Measurements from ENCODE around the gene MMP28.

Gene MMP28

GRCh38 chr17:35784895-35785294 is 10.5 kb downstream of the MMP28 start:
- H3K27me3 Mint-ChIP-seq, result no peaks in the 10 kb centered on the region
- ATAC-seq (no peak), DNase-seq (no peak)
- H3K4me3 Mint-ChIP-seq, result no peak overlapping the region
- H3K9me3 Mint-ChIP-seq, result no peaks in the 10 kb centered on the region
- H3K27ac Mint-ChIP-seq, result no peak overlapping the region
- H3K4me1 Mint-ChIP-seq, result peaks cover 24% of the 10 kb centered on the region

DNA sequence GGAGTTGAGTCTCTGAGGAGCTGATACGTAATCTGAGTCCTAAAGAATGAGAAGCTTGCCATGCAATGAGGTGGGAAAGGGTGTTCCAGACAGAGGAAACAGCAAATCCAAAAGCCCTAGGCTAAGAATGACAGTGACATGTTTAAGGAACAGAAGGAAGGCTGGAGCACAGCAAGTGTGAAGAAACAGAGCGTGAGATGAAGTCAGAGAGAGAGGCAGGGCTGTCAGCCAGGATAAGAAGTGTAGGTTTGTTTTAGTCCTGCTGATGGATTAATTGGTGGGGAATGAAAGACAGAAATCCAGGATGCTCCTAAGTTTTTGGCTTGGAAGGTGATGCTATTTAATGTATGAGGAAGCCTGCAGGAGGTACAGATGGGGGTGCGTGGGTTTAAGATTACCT is 14.5 kb downstream of the MMP28 start:
- Mint-ChIP-seq H3K4me1 (no peaks in the 10 kb centered on the region), H3K27me3 (no peaks in the 10 kb centered on the region), H3K9me3 (no peaks in the 10 kb centered on the region), H3K27ac (no peak overlapping the region), H3K4me3 (no peak overlapping the region)
- DNase-seq, result no peak
- no peak for ATAC-seq

DNA sequence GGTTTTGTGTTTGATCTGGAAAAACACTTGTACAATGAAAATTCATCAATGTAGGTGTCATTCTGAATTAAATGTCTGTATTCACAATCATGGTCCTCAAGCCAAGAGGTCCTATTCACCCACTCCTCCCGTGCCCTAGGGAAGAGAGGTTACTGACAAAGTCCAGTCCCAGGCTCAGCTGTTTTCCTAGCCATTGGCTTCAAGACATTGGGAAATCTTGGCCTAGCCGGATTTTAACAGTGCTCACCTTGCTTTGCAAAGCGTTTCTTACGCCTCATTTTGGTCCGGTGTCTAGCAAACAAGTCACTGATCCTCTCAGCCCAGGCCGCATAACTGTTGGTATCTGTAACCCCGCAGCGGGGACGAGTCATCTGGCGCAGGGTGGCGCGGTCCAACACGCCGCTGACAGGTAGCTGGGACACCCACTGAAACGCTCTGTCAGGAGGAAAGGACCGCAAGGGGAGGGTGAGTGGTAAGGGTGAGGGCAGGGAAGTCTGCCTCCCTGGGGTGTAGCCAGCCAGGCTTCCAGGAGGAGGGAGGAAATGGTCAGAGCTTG is 16.7 kb downstream of the MMP28 start:
- peaks cover 10% of the 10 kb centered on the region for H3K27me3 Mint-ChIP-seq

DNA sequence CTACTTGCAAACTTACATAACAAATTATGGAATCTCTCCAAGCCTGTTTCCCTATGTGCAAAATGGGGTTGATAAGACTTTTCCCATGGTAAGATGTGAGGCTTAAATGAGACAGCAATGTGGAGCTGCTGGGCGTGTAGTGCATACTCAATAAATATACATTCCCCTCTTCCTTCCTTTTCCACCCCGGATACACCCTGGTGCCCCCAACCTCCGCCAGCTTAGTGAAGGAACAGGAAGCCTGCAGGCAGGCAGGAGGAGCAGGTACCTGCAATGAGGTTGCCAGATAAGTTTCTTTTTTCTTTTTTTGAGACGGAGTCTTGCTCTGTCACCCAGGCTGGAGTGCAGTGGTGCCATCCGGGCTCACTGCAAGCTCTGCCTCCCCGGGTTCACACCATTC is 19.9 kb downstream of the MMP28 start:
- H3K27ac Mint-ChIP-seq, result no peak overlapping the region
- peaks cover 22% of the 10 kb centered on the region for H3K27me3 Mint-ChIP-seq
- H3K9me3 Mint-ChIP-seq, result no peaks in the 10 kb centered on the region
- H3K4me1 Mint-ChIP-seq, result no peaks in the 10 kb centered on the region
- DNase-seq (no peak), ATAC-seq (no peak)
- no peak overlapping the region for H3K4me3 Mint-ChIP-seq

More for the DNA sequence above, 16.7 kb downstream of the MMP28 start:
- DNase-seq (no peak), ATAC-seq (no peak)
- H3K4me3 Mint-ChIP-seq, result no peak overlapping the region
- H3K27ac Mint-ChIP-seq, result no peak overlapping the region
- H3K9me3 Mint-ChIP-seq, result no peaks in the 10 kb centered on the region
- H3K4me1 Mint-ChIP-seq, result no peaks in the 10 kb centered on the region

DNA sequence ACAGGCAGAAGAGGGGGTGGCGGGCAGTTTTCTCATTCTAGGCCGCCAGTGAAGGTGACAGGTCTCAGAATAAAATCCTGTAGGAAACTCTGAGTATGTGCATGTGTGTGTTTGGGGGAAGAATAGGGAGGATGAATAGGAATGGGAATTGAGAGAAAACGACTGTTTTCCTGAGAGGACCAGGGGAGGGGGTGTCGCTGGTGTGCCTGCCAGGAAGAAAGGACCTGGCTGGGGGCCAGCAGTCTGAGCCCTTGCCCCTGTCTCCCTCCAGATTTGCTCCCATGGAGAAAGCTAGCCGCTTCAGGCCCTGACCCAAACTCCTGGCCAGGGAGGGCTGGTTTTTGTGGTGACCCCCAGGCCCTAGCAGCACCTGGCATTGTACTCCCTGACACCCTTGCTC is 20.4 kb downstream of the MMP28 start:
- Mint-ChIP-seq H3K4me1 (no peaks in the 10 kb centered on the region), H3K27ac (peak overlapping the region in 1 of 2 donors; percentile 25), H3K4me3 (no peak overlapping the region), H3K9me3 (no peaks in the 10 kb centered on the region), H3K27me3 (peaks cover 22% of the 10 kb centered on the region)
- DNase-seq (no peak), ATAC-seq (no peak)

GRCh38 chr17:35774499-35774898 is 20.9 kb downstream of the MMP28 start:
- DNase-seq (no peak), ATAC-seq (no peak)
- no peaks in the 10 kb centered on the region for H3K4me1 Mint-ChIP-seq
- no peak overlapping the region for H3K4me3 Mint-ChIP-seq
- peaks cover 22% of the 10 kb centered on the region for H3K27me3 Mint-ChIP-seq
- no peaks in the 10 kb centered on the region for H3K9me3 Mint-ChIP-seq
- no peak overlapping the region for H3K27ac Mint-ChIP-seq

GRCh38 chr17:35773679-35774425 is 21.6 kb downstream of the MMP28 start:
- no peaks in the 10 kb centered on the region for H3K4me1 Mint-ChIP-seq
- no peak for ATAC-seq
- H3K9me3 Mint-ChIP-seq, result no peaks in the 10 kb centered on the region
- no peak for DNase-seq
- H3K27me3 Mint-ChIP-seq, result peaks cover 22% of the 10 kb centered on the region
- no peak overlapping the region for H3K27ac Mint-ChIP-seq
- no peak overlapping the region for H3K4me3 Mint-ChIP-seq

DNA sequence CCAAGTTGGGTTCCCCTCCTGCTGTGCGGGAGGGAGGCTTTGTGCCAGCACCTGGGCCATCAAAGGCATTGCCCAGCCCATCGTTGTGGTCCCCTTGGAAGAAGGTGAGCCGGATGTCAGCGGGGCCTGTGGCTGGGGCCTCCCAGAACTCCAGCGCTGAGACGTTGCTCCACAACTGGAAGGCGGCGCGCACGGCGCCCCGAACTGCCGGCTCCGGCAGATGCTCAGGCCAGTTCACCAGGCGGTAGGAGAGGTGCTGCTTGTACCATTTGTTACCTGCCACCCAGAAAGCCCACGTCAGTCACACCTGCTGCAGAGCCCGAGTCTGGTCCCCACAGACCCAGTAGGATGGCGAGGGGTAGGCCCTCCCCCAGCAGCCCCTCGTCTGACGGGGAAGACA is 22.3 kb downstream of the MMP28 start:
- H3K27me3 Mint-ChIP-seq, result peaks cover 22% of the 10 kb centered on the region
- no peak for DNase-seq
- ATAC-seq, result no peak
- no peaks in the 10 kb centered on the region for H3K9me3 Mint-ChIP-seq
- H3K4me3 Mint-ChIP-seq, result no peak overlapping the region
- H3K4me1 Mint-ChIP-seq, result no peaks in the 10 kb centered on the region
- H3K27ac Mint-ChIP-seq, result no peak overlapping the region

GRCh38 chr17:35769895-35770486 is 25.4 kb downstream of the MMP28 start:
- Mint-ChIP-seq H3K4me3 (no peak overlapping the region), H3K27ac (no peak overlapping the region), H3K4me1 (peaks cover 3% of the 10 kb centered on the region), H3K27me3 (peaks cover 22% of the 10 kb centered on the region), H3K9me3 (no peaks in the 10 kb centered on the region)
- no peak for ATAC-seq
- no peak for DNase-seq

DNA sequence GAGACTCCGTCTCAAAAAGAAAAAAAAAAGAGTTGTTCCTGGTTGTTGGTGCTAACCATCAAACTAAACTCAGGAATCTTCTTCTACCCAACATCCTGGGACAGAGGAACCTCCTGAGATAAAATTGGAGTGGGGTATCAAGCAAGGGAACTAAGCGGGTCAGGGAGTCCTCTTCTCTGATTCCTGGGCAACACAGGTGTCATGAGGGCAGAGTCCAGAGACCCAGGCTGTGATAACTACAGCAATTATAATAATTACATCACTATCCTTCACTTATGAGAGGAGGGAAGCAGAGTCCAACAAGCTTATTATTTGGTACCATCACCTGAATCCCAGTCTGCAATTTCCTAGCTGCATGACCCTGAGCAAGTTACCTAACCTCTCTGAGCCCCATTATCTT is 26.6 kb downstream of the MMP28 start:
- Mint-ChIP-seq H3K9me3 (no peaks in the 10 kb centered on the region), H3K27ac (no peak overlapping the region), H3K4me1 (peaks cover 12% of the 10 kb centered on the region), H3K4me3 (no peak overlapping the region), H3K27me3 (peaks cover 13% of the 10 kb centered on the region)
- ATAC-seq (no peak), DNase-seq (no peak)

GRCh38 chr17:35766903-35767510 is 28.4 kb downstream of the MMP28 start:
- Mint-ChIP-seq H3K27me3 (no peaks in the 10 kb centered on the region), H3K4me3 (no peak overlapping the region), H3K4me1 (peaks cover 14% of the 10 kb centered on the region), H3K9me3 (no peaks in the 10 kb centered on the region), H3K27ac (no peak overlapping the region)
- no peak for ATAC-seq
- peak in 1 of 2 donors; percentile 29 for DNase-seq

GRCh38 chr17:35766489-35766877 is 29.0 kb downstream of the MMP28 start:
- Mint-ChIP-seq H3K9me3 (no peaks in the 10 kb centered on the region), H3K4me3 (no peak overlapping the region), H3K4me1 (peaks cover 14% of the 10 kb centered on the region), H3K27ac (no peak overlapping the region), H3K27me3 (no peaks in the 10 kb centered on the region)
- ATAC-seq (no peak), DNase-seq (no peak)

- no peaks in the 10 kb centered on the region for H3K27me3 Mint-ChIP-seq
- H3K4me1 Mint-ChIP-seq, result peaks cover 14% of the 10 kb centered on the region
Measured at GRCh38 chr17:35765756-35766488, 29.5 kb downstream of the MMP28 start.

DNA sequence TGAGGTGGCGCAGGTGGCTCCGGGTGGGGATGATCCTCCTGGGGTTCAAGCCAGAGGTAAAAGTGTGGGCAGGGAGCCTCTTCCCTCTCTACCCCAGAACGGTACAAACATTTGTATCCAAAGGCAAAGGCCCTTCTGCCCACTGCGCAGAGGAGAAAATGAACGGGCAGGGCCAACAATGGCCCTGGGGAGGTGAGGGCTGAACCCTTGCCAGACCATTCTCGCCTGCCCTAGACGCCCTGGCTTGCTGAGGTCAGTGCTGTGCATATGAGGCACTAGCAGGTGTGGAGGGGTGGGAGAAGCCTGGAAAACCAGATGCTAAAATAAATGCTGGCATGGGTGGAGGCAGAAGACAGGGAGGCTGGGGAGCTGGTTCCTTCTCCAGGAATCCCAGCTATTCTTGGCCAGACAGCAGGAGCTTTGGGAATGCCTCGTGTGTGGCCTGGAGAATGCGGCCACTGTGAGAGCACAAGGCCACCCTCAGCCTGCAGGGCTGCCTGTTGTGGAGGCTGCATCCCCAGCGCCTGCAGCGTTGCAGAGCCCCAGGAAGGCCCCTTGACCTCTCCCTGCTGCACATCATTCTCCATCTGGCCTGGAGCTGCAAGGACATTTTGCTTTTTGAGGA is 30.2 kb downstream of the MMP28 start:
- ATAC-seq, result no peak
- H3K27ac Mint-ChIP-seq, result no peak overlapping the region
- no peaks in the 10 kb centered on the region for H3K9me3 Mint-ChIP-seq
- no peak for DNase-seq
- H3K4me1 Mint-ChIP-seq, result peaks cover 14% of the 10 kb centered on the region
- H3K27me3 Mint-ChIP-seq, result no peaks in the 10 kb centered on the region
- peak overlapping the region; percentile 89 to 98 for H3K4me3 Mint-ChIP-seq

More at GRCh38 chr17:35765756-35766488, 29.5 kb downstream of the MMP28 start:
- ATAC-seq, result no peak
- H3K4me3 Mint-ChIP-seq, result no peak overlapping the region
- no peaks in the 10 kb centered on the region for H3K9me3 Mint-ChIP-seq
- no peak for DNase-seq
- no peak overlapping the region for H3K27ac Mint-ChIP-seq

Measured in stimulated activated naive CD8-positive, alpha-beta T cell treated with anti-CD3 and anti-CD28 coated beads, Interleukin-15, amount 100 ng/mL, for 72 hours (primary cell).